ENCODE measurements around the gene EXOC3L4.

Gene EXOC3L4

DNA sequence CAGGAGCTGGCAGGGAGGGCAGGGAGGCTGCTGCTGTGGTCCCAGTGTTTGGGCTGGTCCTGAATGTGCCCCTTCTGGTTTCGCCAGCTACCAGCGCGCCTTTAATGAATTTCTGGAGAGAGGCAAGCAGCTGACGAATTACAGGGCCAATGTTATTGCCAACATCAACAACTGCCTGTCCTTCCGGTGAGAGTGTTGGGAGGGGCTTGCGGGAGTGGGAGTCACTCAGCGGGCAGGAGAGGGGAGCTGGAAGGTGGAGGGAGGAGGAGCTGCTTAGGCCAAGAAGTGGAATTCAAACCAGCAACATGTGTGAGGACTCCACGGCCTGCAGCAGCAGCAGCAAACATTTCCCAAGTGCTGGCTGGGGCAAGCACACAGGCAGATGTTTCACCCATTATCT is 36.4 kb downstream of the EXOC3L4 start (continued):
- TF ChIP-seq ZFHX2 (tag by site-specific recombination; conservative IDR thresholded peaks at IDR 0.05) (peak; percentile 72), ZNF223 (tag by site-specific recombination; IDR thresholded peaks at IDR 0.05) (no peak), ZNF701 (tag by site-specific recombination; IDR thresholded peaks at IDR 0.05) (no peak), ZNF571 (tag by site-specific recombination; IDR thresholded peaks at IDR 0.05) (no peak), MZF1 (tag by site-specific recombination; IDR thresholded peaks at IDR 0.05; ENCODE audit: borderline replicate concordance) (no peak), ZNF624 (tag by site-specific recombination; IDR thresholded peaks at IDR 0.05) (no peak), ZNF837 (tag by site-specific recombination; IDR thresholded peaks at IDR 0.05) (no peak), ZNF174 (tag by site-specific recombination; IDR thresholded peaks at IDR 0.05) (no peak), ZNF501 (tag by site-specific recombination; IDR thresholded peaks at IDR 0.05) (no peak), ZNF404 (tag by site-specific recombination; IDR thresholded peaks at IDR 0.05) (no peak), ZEB2 (tag by site-specific recombination; IDR thresholded peaks at IDR 0.05) (peak; percentile 32; the same call in 1 of the 2 replicates), ZNF2 (tag by site-specific recombination; IDR thresholded peaks at IDR 0.05) (no peak), ZNF48 (tag by site-specific recombination; IDR thresholded peaks at IDR 0.05) (no peak), ZNF670 (tag by site-specific recombination; IDR thresholded peaks at IDR 0.05; ENCODE audit: low read depth) (no peak), ZBTB48 (tag by site-specific recombination; IDR thresholded peaks at IDR 0.05) (no peak), ZNF521 (tag by site-specific recombination; IDR thresholded peaks at IDR 0.05) (no peak), MYNN (tag by site-specific recombination; IDR thresholded peaks at IDR 0.05; ENCODE audit: borderline replicate concordance) (no peak)
- TF ChIP-seq, protein P1, sequence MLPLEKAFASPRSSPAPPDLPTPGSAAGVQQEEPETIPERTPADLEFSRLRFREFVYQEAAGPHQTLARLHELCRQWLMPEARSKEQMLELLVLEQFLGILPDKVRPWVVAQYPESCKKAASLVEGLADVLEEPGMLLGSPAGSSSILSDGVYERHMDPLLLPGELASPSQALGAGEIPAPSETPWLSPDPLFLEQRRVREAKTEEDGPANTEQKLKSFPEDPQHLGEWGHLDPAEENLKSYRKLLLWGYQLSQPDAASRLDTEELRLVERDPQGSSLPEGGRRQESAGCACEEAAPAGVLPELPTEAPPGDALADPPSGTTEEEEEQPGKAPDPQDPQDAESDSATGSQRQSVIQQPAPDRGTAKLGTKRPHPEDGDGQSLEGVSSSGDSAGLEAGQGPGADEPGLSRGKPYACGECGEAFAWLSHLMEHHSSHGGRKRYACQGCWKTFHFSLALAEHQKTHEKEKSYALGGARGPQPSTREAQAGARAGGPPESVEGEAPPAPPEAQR (tag by site-specific recombination; IDR thresholded peaks at IDR 0.05) = no peak
- TF ChIP-seq, protein P2, sequence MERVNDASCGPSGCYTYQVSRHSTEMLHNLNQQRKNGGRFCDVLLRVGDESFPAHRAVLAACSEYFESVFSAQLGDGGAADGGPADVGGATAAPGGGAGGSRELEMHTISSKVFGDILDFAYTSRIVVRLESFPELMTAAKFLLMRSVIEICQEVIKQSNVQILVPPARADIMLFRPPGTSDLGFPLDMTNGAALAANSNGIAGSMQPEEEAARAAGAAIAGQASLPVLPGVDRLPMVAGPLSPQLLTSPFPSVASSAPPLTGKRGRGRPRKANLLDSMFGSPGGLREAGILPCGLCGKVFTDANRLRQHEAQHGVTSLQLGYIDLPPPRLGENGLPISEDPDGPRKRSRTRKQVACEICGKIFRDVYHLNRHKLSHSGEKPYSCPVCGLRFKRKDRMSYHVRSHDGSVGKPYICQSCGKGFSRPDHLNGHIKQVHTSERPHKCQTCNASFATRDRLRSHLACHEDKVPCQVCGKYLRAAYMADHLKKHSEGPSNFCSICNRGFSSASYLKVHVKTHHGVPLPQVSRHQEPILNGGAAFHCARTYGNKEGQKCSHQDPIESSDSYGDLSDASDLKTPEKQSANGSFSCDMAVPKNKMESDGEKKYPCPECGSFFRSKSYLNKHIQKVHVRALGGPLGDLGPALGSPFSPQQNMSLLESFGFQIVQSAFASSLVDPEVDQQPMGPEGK (tag by site-specific recombination; IDR thresholded peaks at IDR 0.05) = peak; percentile 80
- TF ChIP-seq, protein P3, sequence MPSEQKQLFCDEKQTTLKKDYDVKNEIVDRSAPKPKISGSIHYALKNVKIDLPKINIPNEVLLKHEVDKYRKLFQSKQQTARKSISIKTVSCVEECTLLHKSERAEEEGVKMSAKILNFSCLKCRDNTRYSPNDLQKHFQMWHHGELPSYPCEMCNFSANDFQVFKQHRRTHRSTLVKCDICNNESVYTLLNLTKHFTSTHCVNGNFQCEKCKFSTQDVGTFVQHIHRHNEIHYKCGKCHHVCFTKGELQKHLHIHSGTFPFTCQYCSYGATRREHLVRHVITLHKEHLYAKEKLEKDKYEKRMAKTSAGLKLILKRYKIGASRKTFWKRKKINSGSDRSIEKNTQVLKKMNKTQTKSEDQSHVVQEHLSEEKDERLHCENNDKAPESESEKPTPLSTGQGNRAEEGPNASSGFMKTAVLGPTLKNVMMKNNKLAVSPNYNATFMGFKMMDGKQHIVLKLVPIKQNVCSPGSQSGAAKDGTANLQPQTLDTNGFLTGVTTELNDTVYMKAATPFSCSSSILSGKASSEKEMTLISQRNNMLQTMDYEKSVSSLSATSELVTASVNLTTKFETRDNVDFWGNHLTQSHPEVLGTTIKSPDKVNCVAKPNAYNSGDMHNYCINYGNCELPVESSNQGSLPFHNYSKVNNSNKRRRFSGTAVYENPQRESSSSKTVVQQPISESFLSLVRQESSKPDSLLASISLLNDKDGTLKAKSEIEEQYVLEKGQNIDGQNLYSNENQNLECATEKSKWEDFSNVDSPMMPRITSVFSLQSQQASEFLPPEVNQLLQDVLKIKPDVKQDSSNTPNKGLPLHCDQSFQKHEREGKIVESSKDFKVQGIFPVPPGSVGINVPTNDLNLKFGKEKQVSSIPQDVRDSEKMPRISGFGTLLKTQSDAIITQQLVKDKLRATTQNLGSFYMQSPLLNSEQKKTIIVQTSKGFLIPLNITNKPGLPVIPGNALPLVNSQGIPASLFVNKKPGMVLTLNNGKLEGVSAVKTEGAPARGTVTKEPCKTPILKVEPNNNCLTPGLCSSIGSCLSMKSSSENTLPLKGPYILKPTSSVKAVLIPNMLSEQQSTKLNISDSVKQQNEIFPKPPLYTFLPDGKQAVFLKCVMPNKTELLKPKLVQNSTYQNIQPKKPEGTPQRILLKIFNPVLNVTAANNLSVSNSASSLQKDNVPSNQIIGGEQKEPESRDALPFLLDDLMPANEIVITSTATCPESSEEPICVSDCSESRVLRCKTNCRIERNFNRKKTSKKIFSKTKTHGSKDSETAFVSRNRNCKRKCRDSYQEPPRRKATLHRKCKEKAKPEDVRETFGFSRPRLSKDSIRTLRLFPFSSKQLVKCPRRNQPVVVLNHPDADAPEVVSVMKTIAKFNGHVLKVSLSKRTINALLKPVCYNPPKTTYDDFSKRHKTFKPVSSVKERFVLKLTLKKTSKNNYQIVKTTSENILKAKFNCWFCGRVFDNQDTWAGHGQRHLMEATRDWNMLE (tag by site-specific recombination; conservative IDR thresholded peaks at IDR 0.05; ENCODE audit: low read depth) = no peak
- TF ChIP-seq, protein P4, sequence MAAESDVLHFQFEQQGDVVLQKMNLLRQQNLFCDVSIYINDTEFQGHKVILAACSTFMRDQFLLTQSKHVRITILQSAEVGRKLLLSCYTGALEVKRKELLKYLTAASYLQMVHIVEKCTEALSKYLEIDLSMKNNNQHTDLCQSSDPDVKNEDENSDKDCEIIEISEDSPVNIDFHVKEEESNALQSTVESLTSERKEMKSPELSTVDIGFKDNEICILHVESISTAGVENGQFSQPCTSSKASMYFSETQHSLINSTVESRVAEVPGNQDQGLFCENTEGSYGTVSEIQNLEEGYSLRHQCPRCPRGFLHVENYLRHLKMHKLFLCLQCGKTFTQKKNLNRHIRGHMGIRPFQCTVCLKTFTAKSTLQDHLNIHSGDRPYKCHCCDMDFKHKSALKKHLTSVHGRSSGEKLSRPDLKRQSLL (tag by site-specific recombination; IDR thresholded peaks at IDR 0.05) = no peak
- TF ChIP-seq, protein P5, sequence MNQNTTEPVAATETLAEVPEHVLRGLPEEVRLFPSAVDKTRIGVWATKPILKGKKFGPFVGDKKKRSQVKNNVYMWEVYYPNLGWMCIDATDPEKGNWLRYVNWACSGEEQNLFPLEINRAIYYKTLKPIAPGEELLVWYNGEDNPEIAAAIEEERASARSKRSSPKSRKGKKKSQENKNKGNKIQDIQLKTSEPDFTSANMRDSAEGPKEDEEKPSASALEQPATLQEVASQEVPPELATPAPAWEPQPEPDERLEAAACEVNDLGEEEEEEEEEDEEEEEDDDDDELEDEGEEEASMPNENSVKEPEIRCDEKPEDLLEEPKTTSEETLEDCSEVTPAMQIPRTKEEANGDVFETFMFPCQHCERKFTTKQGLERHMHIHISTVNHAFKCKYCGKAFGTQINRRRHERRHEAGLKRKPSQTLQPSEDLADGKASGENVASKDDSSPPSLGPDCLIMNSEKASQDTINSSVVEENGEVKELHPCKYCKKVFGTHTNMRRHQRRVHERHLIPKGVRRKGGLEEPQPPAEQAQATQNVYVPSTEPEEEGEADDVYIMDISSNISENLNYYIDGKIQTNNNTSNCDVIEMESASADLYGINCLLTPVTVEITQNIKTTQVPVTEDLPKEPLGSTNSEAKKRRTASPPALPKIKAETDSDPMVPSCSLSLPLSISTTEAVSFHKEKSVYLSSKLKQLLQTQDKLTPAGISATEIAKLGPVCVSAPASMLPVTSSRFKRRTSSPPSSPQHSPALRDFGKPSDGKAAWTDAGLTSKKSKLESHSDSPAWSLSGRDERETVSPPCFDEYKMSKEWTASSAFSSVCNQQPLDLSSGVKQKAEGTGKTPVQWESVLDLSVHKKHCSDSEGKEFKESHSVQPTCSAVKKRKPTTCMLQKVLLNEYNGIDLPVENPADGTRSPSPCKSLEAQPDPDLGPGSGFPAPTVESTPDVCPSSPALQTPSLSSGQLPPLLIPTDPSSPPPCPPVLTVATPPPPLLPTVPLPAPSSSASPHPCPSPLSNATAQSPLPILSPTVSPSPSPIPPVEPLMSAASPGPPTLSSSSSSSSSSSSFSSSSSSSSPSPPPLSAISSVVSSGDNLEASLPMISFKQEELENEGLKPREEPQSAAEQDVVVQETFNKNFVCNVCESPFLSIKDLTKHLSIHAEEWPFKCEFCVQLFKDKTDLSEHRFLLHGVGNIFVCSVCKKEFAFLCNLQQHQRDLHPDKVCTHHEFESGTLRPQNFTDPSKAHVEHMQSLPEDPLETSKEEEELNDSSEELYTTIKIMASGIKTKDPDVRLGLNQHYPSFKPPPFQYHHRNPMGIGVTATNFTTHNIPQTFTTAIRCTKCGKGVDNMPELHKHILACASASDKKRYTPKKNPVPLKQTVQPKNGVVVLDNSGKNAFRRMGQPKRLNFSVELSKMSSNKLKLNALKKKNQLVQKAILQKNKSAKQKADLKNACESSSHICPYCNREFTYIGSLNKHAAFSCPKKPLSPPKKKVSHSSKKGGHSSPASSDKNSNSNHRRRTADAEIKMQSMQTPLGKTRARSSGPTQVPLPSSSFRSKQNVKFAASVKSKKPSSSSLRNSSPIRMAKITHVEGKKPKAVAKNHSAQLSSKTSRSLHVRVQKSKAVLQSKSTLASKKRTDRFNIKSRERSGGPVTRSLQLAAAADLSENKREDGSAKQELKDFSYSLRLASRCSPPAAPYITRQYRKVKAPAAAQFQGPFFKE (tag by site-specific recombination; IDR thresholded peaks at IDR 0.05; ENCODE audit: borderline replicate concordance) = no peak
- TF ChIP-seq, protein P6, sequence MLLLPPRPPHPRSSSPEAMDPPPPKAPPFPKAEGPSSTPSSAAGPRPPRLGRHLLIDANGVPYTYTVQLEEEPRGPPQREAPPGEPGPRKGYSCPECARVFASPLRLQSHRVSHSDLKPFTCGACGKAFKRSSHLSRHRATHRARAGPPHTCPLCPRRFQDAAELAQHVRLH (tag by site-specific recombination; IDR thresholded peaks at IDR 0.05) = no peak
